GM12801 (cell line): ENCODE measurements around the gene PHF12.

Experiments
- TF ChIP-seq, protein P1 (sequence below): IDR thresholded peaks from one replicate; pipeline ENCODE4 v1.5.1; 2011; ENCODE audit warnings: control low read depth; ENCODE audit not compliant: insufficient read length; ENCODE audit errors: extremely low read depth

The PHF12 gene

GRCh38 chr17:28911411-28912045 lies 39.8 kb downstream of the PHF12 start:
- TF ChIP-seq, protein P1, sequence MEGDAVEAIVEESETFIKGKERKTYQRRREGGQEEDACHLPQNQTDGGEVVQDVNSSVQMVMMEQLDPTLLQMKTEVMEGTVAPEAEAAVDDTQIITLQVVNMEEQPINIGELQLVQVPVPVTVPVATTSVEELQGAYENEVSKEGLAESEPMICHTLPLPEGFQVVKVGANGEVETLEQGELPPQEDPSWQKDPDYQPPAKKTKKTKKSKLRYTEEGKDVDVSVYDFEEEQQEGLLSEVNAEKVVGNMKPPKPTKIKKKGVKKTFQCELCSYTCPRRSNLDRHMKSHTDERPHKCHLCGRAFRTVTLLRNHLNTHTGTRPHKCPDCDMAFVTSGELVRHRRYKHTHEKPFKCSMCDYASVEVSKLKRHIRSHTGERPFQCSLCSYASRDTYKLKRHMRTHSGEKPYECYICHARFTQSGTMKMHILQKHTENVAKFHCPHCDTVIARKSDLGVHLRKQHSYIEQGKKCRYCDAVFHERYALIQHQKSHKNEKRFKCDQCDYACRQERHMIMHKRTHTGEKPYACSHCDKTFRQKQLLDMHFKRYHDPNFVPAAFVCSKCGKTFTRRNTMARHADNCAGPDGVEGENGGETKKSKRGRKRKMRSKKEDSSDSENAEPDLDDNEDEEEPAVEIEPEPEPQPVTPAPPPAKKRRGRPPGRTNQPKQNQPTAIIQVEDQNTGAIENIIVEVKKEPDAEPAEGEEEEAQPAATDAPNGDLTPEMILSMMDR: no peak

DNA sequence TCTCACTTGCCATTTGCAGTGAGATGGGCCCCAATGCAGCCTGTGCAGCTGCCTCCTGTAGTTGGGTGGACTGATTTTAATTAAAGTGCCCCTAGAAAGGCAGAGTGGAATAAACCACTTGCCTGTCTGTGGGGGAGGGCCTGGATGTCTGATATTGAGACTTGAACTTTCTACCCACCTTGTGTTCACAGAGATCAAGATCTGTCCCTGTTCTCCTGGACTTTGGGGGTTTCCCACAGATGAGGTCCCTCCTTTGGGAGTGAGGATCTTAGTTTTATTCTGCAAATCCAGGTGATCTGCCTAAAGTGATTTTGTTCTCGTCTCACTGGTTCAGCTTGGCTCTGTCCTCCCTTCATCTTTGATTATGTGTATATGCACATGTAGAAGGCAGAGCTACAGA lies 40.8 kb downstream of the PHF12 start:
- TF ChIP-seq, protein P1: no peak

GRCh38 chr17:28908640-28909167 lies 42.6 kb downstream of the PHF12 start:
- TF ChIP-seq, protein P1: no peak

DNA sequence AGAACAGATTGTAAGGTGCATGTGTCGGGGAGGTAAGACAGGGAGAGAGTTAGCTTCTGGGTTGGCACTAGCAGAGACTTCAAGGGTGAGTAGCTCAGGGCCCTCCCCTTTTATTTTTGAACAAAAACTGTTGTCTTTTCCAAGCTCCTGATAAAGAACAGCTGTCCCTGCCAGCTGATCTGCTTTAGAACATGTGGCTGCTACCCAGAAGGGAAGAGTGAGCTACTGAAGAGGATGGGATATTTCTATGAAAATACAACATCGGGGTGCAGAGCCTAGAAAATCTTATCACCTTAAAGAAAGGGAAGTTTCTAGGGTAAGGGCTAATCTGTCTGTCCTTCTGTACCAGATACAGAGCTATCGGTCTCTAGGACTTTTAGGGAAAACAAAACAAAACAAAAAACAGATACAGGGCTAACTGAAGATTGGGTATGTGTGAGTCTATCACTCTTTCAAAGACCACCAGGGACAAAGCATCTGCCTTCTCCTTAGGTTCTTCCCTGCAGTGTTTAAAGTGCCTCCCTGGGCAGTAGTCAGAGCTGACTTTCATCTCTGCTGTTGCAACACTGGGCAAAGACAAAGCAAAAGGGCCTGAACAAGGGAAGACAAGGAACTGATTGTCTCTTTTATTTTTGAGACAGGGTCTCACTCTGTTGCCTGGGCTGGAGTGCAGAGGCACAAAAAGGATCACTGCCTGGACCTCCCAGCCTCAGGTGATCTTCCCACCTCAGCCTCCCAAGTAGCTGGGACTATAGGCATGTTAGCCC lies 43.4 kb downstream of the PHF12 start:
- TF ChIP-seq, protein P1: no peak

GRCh38 chr17:28906706-28907438 lies 44.4 kb downstream of the PHF12 start:
- TF ChIP-seq, protein P1: no peak

DNA sequence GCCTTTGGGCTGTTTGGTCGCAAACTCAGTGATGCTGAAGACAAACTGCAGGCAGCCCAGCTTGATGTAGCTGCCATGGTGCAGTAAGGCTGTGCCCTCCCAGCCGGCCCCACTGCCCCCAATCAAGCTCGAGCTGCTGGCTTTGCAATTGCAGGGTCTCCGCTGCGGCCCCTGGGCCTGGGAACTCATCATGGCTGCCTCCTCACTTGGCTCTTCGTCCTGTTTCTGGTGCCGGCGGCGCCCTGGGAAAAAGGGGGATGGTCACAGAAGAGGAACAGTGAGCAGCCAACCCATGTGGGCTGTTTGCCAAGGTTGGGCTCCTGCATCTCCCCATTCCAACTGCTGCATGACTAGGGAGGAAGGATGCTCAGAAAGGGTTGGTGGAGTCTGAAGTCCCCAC lies 45.0 kb downstream of the PHF12 start:
- TF ChIP-seq, protein P1: no peak

GRCh38 chr17:28904800-28905199 lies 46.5 kb downstream of the PHF12 start:
- TF ChIP-seq, protein P1: no peak
